HG03432 (cell line): ENCODE measurements around the gene DENND1C.

Source experiments
- ATAC-seq: cut with Tn5 transposase; IDR thresholded peaks from one replicate; pipeline ENCODE4 v1.9.1; 2021; ENCODE audit warnings: mild to moderate bottlenecking, moderate library complexity; ENCODE audit not compliant: unreplicated experiment

Gene DENND1C

GRCh38 chr19:6481541-6482342 lies at the start of gene DENND1C:
Gene DENND1C, minus strand, starts transcription at chr19:6481787. Its CDS starts 92 bp downstream, at chr19:6481695.
- ATAC-seq = no peak

GRCh38 chr19:6530386-6531162 lies 49.0 kb upstream of the DENND1C start, which contains the start of gene TNFSF9:
Gene TNFSF9, plus strand, starts transcription at chr19:6531026. Its CDS starts 11 bp downstream, at chr19:6531037.
- peak; percentile 41 for ATAC-seq

GRCh38 chr19:6529937-6530385 lies 48.4 kb upstream of the DENND1C start:
- ATAC-seq = no peak

GRCh38 chr19:6529351-6529750 lies 47.8 kb upstream of the DENND1C start:
- ATAC-seq = no peak

GRCh38 chr19:6528544-6529121 lies 47.0 kb upstream of the DENND1C start:
- no peak for ATAC-seq

- peak; percentile 49 for ATAC-seq
These were observed 46.4 kb upstream of the DENND1C start for GRCh38 chr19:6527893-6528543.

GRCh38 chr19:6524311-6524710 lies 42.7 kb upstream of the DENND1C start:
- no peak for ATAC-seq

GRCh38 chr19:6522712-6523111 lies 41.1 kb upstream of the DENND1C start:
- ATAC-seq = no peak

GRCh38 chr19:6521718-6522646 lies 40.4 kb upstream of the DENND1C start:
- peak; percentile 44 for ATAC-seq

- no peak for ATAC-seq
These were observed 37.7 kb upstream of the DENND1C start for GRCh38 chr19:6519289-6519688.

GRCh38 chr19:6518145-6518911 lies 36.7 kb upstream of the DENND1C start:
- no peak for ATAC-seq

GRCh38 chr19:6516659-6517291 lies 35.2 kb upstream of the DENND1C start:
- ATAC-seq = peak; percentile 49

GRCh38 chr19:6516018-6516658 lies 34.6 kb upstream of the DENND1C start:
- peak; percentile 45 for ATAC-seq

GRCh38 chr19:6514926-6515544 lies 33.4 kb upstream of the DENND1C start:
- no peak for ATAC-seq

- no peak for ATAC-seq
These were observed 32.5 kb upstream of the DENND1C start for GRCh38 chr19:6514089-6514488.

GRCh38 chr19:6510618-6511017 lies 29.0 kb upstream of the DENND1C start:
- ATAC-seq = no peak

GRCh38 chr19:6509118-6509971 lies 27.8 kb upstream of the DENND1C start:
- ATAC-seq = no peak
